ENCODE measurements around the gene SLC39A10. TPM values are rescaled to one million over a fixed set of nuclear protein-coding genes. Genes with fewer than 3 reads are reported as not detected.

Gene SLC39A10, protein sequence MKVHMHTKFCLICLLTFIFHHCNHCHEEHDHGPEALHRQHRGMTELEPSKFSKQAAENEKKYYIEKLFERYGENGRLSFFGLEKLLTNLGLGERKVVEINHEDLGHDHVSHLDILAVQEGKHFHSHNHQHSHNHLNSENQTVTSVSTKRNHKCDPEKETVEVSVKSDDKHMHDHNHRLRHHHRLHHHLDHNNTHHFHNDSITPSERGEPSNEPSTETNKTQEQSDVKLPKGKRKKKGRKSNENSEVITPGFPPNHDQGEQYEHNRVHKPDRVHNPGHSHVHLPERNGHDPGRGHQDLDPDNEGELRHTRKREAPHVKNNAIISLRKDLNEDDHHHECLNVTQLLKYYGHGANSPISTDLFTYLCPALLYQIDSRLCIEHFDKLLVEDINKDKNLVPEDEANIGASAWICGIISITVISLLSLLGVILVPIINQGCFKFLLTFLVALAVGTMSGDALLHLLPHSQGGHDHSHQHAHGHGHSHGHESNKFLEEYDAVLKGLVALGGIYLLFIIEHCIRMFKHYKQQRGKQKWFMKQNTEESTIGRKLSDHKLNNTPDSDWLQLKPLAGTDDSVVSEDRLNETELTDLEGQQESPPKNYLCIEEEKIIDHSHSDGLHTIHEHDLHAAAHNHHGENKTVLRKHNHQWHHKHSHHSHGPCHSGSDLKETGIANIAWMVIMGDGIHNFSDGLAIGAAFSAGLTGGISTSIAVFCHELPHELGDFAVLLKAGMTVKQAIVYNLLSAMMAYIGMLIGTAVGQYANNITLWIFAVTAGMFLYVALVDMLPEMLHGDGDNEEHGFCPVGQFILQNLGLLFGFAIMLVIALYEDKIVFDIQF
- total RNA-seq, result 19.8 to 39.6 TPM (median 24.0 TPM) in 3 replicates
- long read RNA-seq, full-length matches to known transcripts, result 15 of 26 reads
- long read RNA-seq, partial matches to known transcripts, result 8 of 26 reads
- long read RNA-seq, other reads (novel, unspliced or antisense), result 3 of 26 reads

DNA sequence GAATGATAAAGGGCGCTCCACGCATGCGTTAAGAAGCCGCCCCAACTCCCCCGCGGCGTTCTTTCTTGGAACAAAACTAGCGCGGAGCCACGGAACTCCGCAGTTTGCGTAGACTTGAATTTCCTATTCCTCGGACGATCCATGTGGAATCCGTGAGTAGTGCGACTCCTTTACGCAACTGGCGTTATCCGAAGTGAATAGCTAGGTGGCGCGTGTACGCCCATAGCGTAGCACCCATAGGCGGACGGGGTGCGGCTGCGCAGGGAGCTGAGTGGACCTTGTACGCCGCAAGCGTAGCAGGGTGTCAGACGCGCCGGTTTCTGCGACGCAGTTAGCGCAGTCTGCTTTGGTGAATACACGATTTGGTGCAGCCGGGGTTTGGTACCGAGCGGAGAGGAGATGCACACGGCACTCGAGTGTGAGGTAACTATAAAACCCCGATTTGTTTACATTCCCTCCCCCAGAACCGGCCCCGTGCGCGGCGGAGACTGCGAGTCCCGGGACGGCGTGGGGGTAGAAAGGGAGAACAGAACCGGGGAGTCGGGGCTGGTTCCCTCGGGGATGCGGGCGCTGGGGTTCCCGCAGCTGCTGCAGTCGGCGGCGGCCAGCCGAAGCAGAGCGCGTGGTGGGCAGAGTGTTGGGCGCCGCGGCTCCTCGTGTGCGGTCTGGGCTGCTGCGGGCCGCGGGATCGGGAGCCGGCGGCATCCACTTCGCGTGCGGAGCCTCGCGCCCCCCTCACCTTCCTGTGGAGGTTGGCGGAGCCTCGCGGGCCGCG, at the start of gene SLC39A10:
Gene SLC39A10, plus strand, starts transcription at position 368 of the 775 bp plus-strand sequence. CDS start 22,817 bp downstream, outside the sequence.
- DNase-seq (ENCODE audit: low spot score), result peak; percentile 97
- Mint-ChIP-seq H3K4me3 (ENCODE audit: unreplicated experiment) (peak within 1 kb of the TSS; percentile 90), H3K27ac (ENCODE audit: unreplicated experiment) (peak within 1 kb of the TSS; percentile 96), H3K27me3 (ENCODE audit: low read depth) (no peaks in the 10 kb centered on the region), H3K36me3 (ENCODE audit: low read depth) (no peaks in the 10 kb centered on the region), H3K9me3 (ENCODE audit: low read depth) (no peaks in the 10 kb centered on the region), H3K4me1 (ENCODE audit: low read depth) (peaks cover 47% of the 10 kb centered on the region)
- TF ChIP-seq, protein P1, sequence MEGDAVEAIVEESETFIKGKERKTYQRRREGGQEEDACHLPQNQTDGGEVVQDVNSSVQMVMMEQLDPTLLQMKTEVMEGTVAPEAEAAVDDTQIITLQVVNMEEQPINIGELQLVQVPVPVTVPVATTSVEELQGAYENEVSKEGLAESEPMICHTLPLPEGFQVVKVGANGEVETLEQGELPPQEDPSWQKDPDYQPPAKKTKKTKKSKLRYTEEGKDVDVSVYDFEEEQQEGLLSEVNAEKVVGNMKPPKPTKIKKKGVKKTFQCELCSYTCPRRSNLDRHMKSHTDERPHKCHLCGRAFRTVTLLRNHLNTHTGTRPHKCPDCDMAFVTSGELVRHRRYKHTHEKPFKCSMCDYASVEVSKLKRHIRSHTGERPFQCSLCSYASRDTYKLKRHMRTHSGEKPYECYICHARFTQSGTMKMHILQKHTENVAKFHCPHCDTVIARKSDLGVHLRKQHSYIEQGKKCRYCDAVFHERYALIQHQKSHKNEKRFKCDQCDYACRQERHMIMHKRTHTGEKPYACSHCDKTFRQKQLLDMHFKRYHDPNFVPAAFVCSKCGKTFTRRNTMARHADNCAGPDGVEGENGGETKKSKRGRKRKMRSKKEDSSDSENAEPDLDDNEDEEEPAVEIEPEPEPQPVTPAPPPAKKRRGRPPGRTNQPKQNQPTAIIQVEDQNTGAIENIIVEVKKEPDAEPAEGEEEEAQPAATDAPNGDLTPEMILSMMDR (IDR thresholded peaks at IDR 0.05), result no peak

DNA sequence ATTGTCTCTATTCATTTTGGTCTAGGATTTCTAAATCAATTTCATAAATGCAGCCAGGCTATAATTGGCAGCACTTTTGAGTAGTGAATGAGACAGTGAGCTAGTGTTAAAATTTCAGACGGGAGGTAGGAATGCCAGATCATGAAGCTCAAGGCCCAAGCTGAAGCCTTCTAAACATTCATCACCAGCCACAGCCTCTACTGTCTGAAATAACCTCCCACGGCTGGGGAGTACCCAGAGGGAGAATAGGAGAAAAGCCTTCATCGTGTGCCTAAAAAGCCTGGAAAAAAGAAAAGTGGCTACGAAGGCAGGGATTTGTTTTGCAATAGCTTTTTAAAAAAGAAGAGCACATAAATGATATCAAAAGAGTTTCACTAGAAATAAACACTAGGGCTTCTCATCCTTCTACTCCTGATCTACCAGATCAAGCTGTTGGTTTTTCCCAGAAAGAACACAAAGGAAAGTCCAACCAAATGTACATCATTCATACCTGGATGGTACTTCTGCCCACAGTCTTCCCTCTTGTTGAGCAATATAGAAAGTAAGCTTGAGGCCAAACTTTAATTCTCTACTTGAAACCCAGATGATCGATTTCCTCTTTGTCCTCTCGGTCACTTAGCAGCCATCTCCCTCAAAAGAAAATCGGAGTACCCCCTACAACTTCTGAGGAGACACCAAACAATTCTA, 48.1 kb upstream of the SLC39A10 start:
- no peaks in the 10 kb centered on the region for H3K9me3 Mint-ChIP-seq (ENCODE audit: low read depth)
- no peak overlapping the region for H3K4me3 Mint-ChIP-seq (ENCODE audit: unreplicated experiment)

GRCh38 chr2:195610717-195611116, 46.3 kb upstream of the SLC39A10 start:
- TF ChIP-seq, protein P1 (IDR thresholded peaks at IDR 0.05), result no peak
- H3K4me3 Mint-ChIP-seq (ENCODE audit: unreplicated experiment), result no peak overlapping the region
- H3K27ac Mint-ChIP-seq (ENCODE audit: unreplicated experiment), result no peak overlapping the region
- no peak for DNase-seq (ENCODE audit: low spot score)
- no peaks in the 10 kb centered on the region for H3K9me3 Mint-ChIP-seq (ENCODE audit: low read depth)
- H3K27me3 Mint-ChIP-seq (ENCODE audit: low read depth), result no peaks in the 10 kb centered on the region
- H3K4me1 Mint-ChIP-seq (ENCODE audit: low read depth), result peaks cover 35% of the 10 kb centered on the region
- H3K36me3 Mint-ChIP-seq (ENCODE audit: low read depth), result no peaks in the 10 kb centered on the region

More for the DNA sequence above, 48.1 kb upstream of the SLC39A10 start:
- no peak for DNase-seq (ENCODE audit: low spot score)
- no peak overlapping the region for H3K27ac Mint-ChIP-seq (ENCODE audit: unreplicated experiment)
- TF ChIP-seq, protein P1 (IDR thresholded peaks at IDR 0.05), result no peak
- no peaks in the 10 kb centered on the region for H3K36me3 Mint-ChIP-seq (ENCODE audit: low read depth)
- H3K27me3 Mint-ChIP-seq (ENCODE audit: low read depth), result no peaks in the 10 kb centered on the region
- peaks cover 21% of the 10 kb centered on the region for H3K4me1 Mint-ChIP-seq (ENCODE audit: low read depth)

DNA sequence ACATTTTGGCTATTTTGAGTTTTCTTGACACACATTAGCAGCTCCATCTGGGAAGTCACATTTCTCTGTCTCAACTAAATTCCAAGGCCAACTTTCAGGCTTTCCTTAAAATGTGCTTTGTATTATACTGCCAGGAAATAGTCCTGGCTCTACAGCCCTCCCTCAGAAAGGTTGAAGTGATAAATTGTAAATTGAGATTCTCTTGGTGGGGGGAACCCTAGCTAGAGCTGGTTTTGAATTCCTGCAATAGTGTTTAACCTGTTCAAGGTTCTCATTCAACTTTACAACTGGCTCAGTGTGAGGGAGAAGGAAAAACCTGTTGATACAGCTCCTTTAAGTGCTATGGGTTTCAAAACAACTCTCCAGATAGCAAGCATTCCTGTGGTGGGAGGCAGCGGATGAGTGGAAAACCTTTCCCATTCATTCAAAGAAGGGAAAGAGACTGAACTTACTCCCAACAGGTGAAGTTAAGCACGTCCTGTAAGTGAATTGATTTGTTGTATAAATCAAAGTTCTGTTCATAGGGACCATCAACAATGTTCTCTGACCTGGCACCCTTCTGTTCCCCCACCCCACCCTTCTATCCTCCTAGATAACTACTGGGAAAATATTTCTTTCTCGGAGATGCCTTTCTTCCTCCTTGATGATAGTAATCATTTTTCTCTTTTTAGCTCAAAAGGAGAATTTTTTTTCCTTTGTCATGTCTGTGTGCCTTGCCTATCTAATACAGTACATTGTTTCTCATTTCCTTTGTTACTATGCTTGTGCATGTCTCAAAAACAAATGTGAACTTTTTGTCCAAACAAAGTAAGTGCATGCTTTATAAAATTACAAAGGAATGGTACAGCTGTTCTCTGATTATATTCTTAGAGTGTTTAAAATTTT, 44.2 kb upstream of the SLC39A10 start:
- no peak for DNase-seq (ENCODE audit: low spot score)
- peaks cover 35% of the 10 kb centered on the region for H3K4me1 Mint-ChIP-seq (ENCODE audit: low read depth)
- H3K27me3 Mint-ChIP-seq (ENCODE audit: low read depth), result no peaks in the 10 kb centered on the region
- H3K4me3 Mint-ChIP-seq (ENCODE audit: unreplicated experiment), result peak overlapping the region; percentile 31
- H3K27ac Mint-ChIP-seq (ENCODE audit: unreplicated experiment), result peak overlapping the region; percentile 85
- TF ChIP-seq, protein P1 (IDR thresholded peaks at IDR 0.05), result no peak
- H3K9me3 Mint-ChIP-seq (ENCODE audit: low read depth), result no peaks in the 10 kb centered on the region
- H3K36me3 Mint-ChIP-seq (ENCODE audit: low read depth), result no peaks in the 10 kb centered on the region
